GM21825 (cell line): ENCODE measurements around the gene LRRC26.
"Not testable (repeated sequence)": the region's sequence is repeated elsewhere in the genome, so short reads cannot be mapped to it uniquely, and the experiment has no call there.

Experiments
- ATAC-seq: cut with Tn5 transposase; IDR thresholded peaks from one replicate; pipeline ENCODE4 v1.9.1; 2021; ENCODE audit warnings: mild to moderate bottlenecking, moderate library complexity; ENCODE audit not compliant: unreplicated experiment

LRRC26 gene

GRCh38 chr9:137121927-137122795, 47.7 kb downstream of the LRRC26 start:
- ATAC-seq = not testable (repeated sequence)
